Measurements from ENCODE around the gene SLC45A2.
"Not testable (repeated sequence)": the region's sequence is repeated elsewhere in the genome, so short reads cannot be mapped to it uniquely, and the experiment has no call there.

SLC45A2 gene

GRCh38 chr5:33964132-33964700, 20.3 kb downstream of the SLC45A2 start:
- no peak for DNase-seq

GRCh38 chr5:33958176-33958575, 26.3 kb downstream of the SLC45A2 start:
- no peak for DNase-seq

GRCh38 chr5:33957577-33958150, 26.8 kb downstream of the SLC45A2 start:
- no peak for DNase-seq

GRCh38 chr5:33952175-33952574, 32.3 kb downstream of the SLC45A2 start:
- not testable (repeated sequence) for DNase-seq

- no peak for DNase-seq
Observed at GRCh38 chr5:33944543-33945132, 39.9 kb downstream of the SLC45A2 start.

GRCh38 chr5:33941090-33941489, 43.4 kb downstream of the SLC45A2 start:
- DNase-seq = no peak

- no peak for DNase-seq
Observed at GRCh38 chr5:33939556-33940262, 44.8 kb downstream of the SLC45A2 start.

GRCh38 chr5:33938881-33939280, 45.6 kb downstream of the SLC45A2 start:
- no peak for DNase-seq

- no peak for DNase-seq
Observed at GRCh38 chr5:33938507-33938796, 46.0 kb downstream of the SLC45A2 start.

- DNase-seq = no peak
Observed at GRCh38 chr5:33937707-33938506, 46.6 kb downstream of the SLC45A2 start.

GRCh38 chr5:33937017-33937706, 47.3 kb downstream of the SLC45A2 start:
- no peak for DNase-seq

- DNase-seq = no peak
Observed at GRCh38 chr5:33936381-33937016, 48.0 kb downstream of the SLC45A2 start, which contains the start of gene RXFP3. RXFP3 (plus strand) TSS chr5:33936386; CDS start chr5:33936741, 355 bp downstream.

- peak; percentile 0 for DNase-seq
Observed at GRCh38 chr5:33936004-33936380, 48.5 kb downstream of the SLC45A2 start.

GRCh38 chr5:33934176-33934575, 50.3 kb downstream of the SLC45A2 start:
- DNase-seq = no peak

GRCh38 chr5:33933723-33934169, 50.7 kb downstream of the SLC45A2 start:
- no peak for DNase-seq

- no peak for DNase-seq
Observed at GRCh38 chr5:33931136-33931535, 53.4 kb downstream of the SLC45A2 start.

- DNase-seq = no peak
Observed at GRCh38 chr5:33929925-33930690, 54.4 kb downstream of the SLC45A2 start.

- DNase-seq = no peak
Observed at GRCh38 chr5:33928283-33928682, 56.2 kb downstream of the SLC45A2 start.

- no peak for DNase-seq
Observed at GRCh38 chr5:33927685-33928084, 56.8 kb downstream of the SLC45A2 start.

- no peak for DNase-seq
Observed at GRCh38 chr5:33925278-33925677, 59.2 kb downstream of the SLC45A2 start.

GRCh38 chr5:33921002-33921401, 63.5 kb downstream of the SLC45A2 start:
- no peak for DNase-seq
